ENCODE results near the gene ZNF609. TPM values are rescaled to one million over a fixed set of nuclear protein-coding genes. Genes with fewer than 3 reads are reported as not detected.

The ZNF609 gene
- total and polyA plus RNA-seq, 9 donors, result 12.1 to 20.8 (median 16.9) TPM

DNA sequence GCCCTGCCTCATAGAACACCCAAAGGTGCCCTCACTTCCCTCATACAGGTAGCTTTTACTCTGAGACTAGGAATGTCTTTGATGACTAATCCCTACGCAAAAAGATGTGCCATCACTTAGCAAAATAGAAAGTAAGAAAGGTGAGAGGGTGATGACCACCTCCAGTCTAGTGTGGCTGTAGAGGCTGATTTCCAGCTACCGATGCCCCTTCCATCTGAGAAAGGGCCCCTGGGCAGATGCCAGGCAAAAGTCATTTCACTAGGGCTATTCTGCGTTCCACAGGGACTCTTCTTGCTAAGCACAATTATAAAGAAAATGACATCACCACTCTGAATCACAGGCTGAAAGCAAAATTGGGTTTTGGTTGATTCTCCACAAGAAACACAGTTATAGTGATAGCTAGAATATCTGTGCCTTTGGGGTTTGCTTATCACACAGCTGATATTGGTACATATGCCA lies 237.6 kb downstream of the ZNF609 start:
- H3K4me1 ChIP-seq (ENCODE audit: control insufficient read depth, insufficient read depth, low read length), result peaks cover 66% of the 10 kb centered on the region
- no peak for DNase-seq
- no peaks in the 10 kb centered on the region for H3K9me3 ChIP-seq (replicated peaks; ENCODE audit: control insufficient read depth, low read depth, low read length)
- peak overlapping the region; percentile 53 for H3K27ac ChIP-seq (ENCODE audit: low read length)
- no peaks in the 10 kb centered on the region for H3K27me3 ChIP-seq (ENCODE audit: control insufficient read depth, insufficient read depth, low read length)
- no CpG with 5 or more reads among the region's 3 CpGs for WGBS (ENCODE audit: insufficient coverage)
- peaks cover 19% of the 10 kb centered on the region for H3K36me3 ChIP-seq (ENCODE audit: control insufficient read depth, insufficient read depth, low read length)
- H3K4me3 ChIP-seq (ENCODE audit: low read length), result no peak overlapping the region

DNA sequence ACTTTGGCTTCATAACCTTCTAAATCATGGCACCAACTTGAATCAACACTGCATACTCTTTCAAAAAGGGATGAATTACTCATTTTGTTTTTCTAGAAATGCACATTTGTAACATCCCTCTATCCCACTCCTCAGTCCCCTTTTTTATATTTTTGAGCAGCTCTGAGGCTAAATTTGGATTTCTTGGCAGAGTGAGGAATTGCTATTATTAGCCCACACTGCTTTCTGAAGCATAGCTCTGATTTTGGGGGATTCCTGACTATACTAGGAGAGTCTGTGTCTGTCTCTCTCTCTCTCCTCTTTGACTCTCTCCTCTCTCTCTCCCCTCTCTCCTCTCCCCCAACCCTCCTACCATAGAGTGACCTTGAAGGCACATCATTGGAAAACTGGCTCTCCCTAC lies 238.4 kb downstream of the ZNF609 start:
- peak overlapping the region; percentile 95 for H3K27ac ChIP-seq (ENCODE audit: low read length)
- H3K4me3 ChIP-seq (ENCODE audit: low read length), result no peak overlapping the region
- peaks cover 64% of the 10 kb centered on the region for H3K4me1 ChIP-seq (ENCODE audit: control insufficient read depth, insufficient read depth, low read length)
- peak; percentile 68 for DNase-seq
- peaks cover 16% of the 10 kb centered on the region for H3K36me3 ChIP-seq (ENCODE audit: control insufficient read depth, insufficient read depth, low read length)
- no peaks in the 10 kb centered on the region for H3K9me3 ChIP-seq (replicated peaks; ENCODE audit: control insufficient read depth, low read depth, low read length)
- no peaks in the 10 kb centered on the region for H3K27me3 ChIP-seq (ENCODE audit: control insufficient read depth, insufficient read depth, low read length)

DNA sequence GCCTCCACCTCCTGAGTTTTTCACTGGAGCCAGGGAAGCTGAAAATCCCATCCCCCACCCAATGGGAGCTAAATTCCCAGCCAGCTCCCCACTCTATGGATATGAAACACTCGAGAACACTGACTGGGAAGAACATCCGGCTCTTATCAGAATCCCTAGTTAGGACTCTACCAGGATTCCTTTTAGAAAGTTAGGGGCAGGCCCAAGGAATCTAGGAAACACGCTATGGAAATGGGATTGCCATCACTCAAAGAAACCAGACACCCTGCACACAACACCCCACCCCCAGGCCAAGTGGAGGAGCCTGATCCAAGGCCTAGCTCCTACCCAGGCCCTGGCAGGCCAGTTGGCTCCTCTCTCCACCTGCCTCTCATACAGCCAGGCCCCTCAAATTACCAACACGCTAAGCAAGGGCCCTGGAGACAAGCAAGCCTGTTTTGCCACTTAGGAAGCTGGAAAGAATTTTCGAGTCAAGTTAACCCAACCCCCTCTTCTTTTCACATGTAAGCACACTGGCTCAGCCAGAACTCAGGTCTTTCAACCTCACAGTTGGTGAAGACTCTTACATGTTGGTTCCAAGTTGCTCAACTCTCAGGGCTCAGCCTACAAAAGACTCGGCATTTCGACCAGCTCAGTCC lies 239.5 kb downstream of the ZNF609 start:
- WGBS (ENCODE audit: insufficient coverage), result 26% methylated on average over 2 of the region's 7 CpGs
- Histone ChIP-seq H3K36me3 (ENCODE audit: control insufficient read depth, insufficient read depth, low read length) (peaks cover 12% of the 10 kb centered on the region), H3K4me3 (ENCODE audit: low read length) (peak overlapping the region; percentile 37), H3K4me1 (ENCODE audit: control insufficient read depth, insufficient read depth, low read length) (peaks cover 62% of the 10 kb centered on the region), H3K27me3 (ENCODE audit: control insufficient read depth, insufficient read depth, low read length) (no peaks in the 10 kb centered on the region), H3K9me3 (replicated peaks; ENCODE audit: control insufficient read depth, low read depth, low read length) (no peaks in the 10 kb centered on the region), H3K27ac (ENCODE audit: low read length) (peak overlapping the region; percentile 95)
- peak; percentile 93 for DNase-seq

DNA sequence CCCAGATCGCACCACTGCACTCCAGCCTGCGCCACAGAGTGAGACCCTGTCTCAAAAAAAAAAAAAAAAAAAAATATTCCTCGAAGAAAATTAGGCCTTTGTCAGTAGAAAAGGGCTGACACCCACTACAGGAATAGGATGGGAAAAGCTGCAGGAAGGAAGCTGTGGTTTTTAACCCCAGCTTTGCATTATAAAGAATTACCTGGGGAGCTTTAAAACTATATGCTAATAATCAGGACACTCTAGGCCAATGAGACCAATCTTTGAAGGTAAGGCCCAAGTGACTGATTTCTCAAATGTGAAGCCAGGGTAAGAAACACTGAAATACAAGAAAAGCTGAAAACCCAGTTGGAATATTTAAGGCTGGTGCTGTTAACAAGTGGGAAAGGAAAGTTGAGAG lies 240.7 kb downstream of the ZNF609 start:
- H3K36me3 ChIP-seq (ENCODE audit: control insufficient read depth, insufficient read depth, low read length), result peaks cover 5% of the 10 kb centered on the region
- no peak for DNase-seq
- no peaks in the 10 kb centered on the region for H3K9me3 ChIP-seq (replicated peaks; ENCODE audit: control insufficient read depth, low read depth, low read length)
- WGBS (ENCODE audit: insufficient coverage), result no CpG with 5 or more reads among the region's 3 CpGs
- H3K4me3 ChIP-seq (ENCODE audit: low read length), result peak overlapping the region; percentile 90
- peak overlapping the region; percentile 95 for H3K27ac ChIP-seq (ENCODE audit: low read length)
- no peaks in the 10 kb centered on the region for H3K27me3 ChIP-seq (ENCODE audit: control insufficient read depth, insufficient read depth, low read length)
- H3K4me1 ChIP-seq (ENCODE audit: control insufficient read depth, insufficient read depth, low read length), result peaks cover 53% of the 10 kb centered on the region

DNA sequence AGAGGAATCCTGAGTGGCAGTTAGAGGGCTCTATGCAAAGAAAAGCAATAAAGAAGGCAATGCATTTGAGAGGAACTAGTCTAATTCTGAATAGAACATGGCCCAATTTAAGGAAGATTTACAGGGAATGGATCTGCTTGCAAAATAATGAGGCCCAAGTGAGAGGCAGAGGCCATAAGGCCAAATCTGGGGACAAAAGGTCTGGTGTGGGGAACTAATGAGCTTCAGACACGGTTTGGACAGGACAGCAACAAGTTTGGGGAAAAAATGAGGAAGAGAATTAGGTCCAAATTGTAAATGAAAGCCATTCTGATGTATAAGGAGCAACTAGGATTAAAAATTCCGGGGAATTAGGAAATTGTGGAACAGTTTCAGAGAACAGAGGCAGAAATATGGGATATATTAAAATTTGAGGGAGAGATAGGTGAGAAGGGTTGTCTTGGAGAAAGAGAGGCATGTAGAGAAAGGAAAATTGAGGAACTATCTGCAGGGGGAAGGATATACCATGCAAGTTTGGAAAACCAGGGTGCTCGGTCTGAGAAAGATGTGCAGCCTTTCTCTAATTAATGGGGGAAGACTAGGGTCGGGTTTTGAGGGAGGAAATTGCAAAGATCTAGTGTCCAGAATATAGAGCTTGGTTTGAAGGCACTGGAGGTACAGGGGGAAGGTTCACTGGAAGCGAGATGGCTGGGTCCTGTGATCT lies 241.3 kb downstream of the ZNF609 start:
- peak overlapping the region; percentile 95 for H3K27ac ChIP-seq (ENCODE audit: low read length)
- 14% methylated on average over 5 of the region's 5 CpGs for WGBS (ENCODE audit: insufficient coverage)

DNA sequence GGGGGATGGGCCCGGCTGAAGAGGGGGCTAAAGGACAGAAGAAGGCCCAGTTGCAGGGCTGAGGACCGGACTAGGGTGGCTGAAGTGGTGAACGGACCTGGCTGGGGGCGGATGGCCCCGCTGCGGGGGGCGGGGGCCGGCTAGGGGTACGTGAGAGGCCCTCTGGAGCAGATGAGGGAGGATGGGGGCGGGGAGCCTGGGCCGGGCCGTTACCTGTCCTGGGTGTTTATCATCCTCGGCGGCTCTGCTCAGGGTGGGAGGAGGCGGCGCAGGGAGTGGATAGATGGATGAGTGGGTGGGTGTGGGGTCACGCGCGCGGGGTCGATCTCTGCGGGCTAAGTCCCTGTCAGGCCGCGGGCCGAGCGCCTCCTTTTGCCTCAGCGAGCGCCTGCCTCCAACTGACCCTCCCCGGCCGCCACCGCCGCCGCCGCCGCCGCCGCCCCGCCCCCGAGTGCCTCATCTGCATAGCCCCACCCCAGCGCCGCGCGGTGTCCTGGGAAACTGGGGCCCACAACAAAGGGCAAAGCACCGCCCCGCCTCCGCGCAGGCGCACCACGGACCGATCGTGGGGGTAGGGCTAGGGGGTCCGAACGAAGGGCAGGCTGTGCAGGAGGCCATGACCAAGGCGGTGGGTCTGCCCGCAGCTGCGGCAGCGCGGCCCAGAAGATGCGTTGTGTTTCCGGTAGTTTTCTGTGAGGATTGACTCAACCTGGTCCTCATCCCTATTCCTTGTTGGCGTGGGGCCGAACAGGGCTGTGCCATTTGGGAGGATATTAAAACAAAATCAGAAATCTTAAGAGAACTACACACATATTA lies 242.6 kb downstream of the ZNF609 start:
- H3K27ac ChIP-seq (ENCODE audit: low read length), result peak overlapping the region; percentile 95
- H3K9me3 ChIP-seq (replicated peaks; ENCODE audit: control insufficient read depth, low read depth, low read length), result no peaks in the 10 kb centered on the region
- H3K4me3 ChIP-seq (ENCODE audit: low read length), result peak overlapping the region; percentile 90
- no peaks in the 10 kb centered on the region for H3K27me3 ChIP-seq (ENCODE audit: control insufficient read depth, insufficient read depth, low read length)
- peaks cover 45% of the 10 kb centered on the region for H3K4me1 ChIP-seq (ENCODE audit: control insufficient read depth, insufficient read depth, low read length)
- DNase-seq, result peak; percentile 99
- H3K36me3 ChIP-seq (ENCODE audit: control insufficient read depth, insufficient read depth, low read length), result peaks cover 5% of the 10 kb centered on the region
- WGBS (ENCODE audit: insufficient coverage), result 0% methylated on average over 43 of the region's 62 CpGs

More for the DNA sequence above, 241.3 kb downstream of the ZNF609 start:
- DNase-seq, result no peak
- Histone ChIP-seq H3K36me3 (ENCODE audit: control insufficient read depth, insufficient read depth, low read length) (peaks cover 5% of the 10 kb centered on the region), H3K4me1 (ENCODE audit: control insufficient read depth, insufficient read depth, low read length) (peaks cover 50% of the 10 kb centered on the region), H3K4me3 (ENCODE audit: low read length) (peak overlapping the region; percentile 90), H3K27me3 (ENCODE audit: control insufficient read depth, insufficient read depth, low read length) (no peaks in the 10 kb centered on the region), H3K9me3 (replicated peaks; ENCODE audit: control insufficient read depth, low read depth, low read length) (no peaks in the 10 kb centered on the region)

DNA sequence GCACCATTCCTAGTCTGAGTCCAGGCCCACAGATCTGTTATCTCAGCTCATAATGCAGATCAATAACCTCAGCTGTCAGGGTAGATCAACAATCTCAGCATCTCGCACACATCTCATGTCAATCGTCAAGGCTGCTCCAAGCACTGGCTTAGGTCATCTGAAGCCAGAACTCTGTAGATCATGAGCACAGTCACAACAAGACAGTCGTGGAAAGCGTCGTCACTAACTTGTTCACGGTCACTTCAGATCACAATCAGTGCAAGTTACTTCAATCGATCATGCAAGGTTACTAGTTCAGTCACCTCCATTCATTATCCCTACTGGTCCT lies 243.2 kb downstream of the ZNF609 start:
- no peaks in the 10 kb centered on the region for H3K27me3 ChIP-seq (ENCODE audit: control insufficient read depth, insufficient read depth, low read length)
- DNase-seq, result no peak
- H3K36me3 ChIP-seq (ENCODE audit: control insufficient read depth, insufficient read depth, low read length), result peaks cover 5% of the 10 kb centered on the region
- 49% methylated on average over 7 of the region's 7 CpGs for WGBS (ENCODE audit: insufficient coverage)
- H3K4me3 ChIP-seq (ENCODE audit: low read length), result peak overlapping the region; percentile 73
- H3K27ac ChIP-seq (ENCODE audit: low read length), result peak overlapping the region; percentile 90
- H3K9me3 ChIP-seq (replicated peaks; ENCODE audit: control insufficient read depth, low read depth, low read length), result no peaks in the 10 kb centered on the region
- peaks cover 42% of the 10 kb centered on the region for H3K4me1 ChIP-seq (ENCODE audit: control insufficient read depth, insufficient read depth, low read length)

DNA sequence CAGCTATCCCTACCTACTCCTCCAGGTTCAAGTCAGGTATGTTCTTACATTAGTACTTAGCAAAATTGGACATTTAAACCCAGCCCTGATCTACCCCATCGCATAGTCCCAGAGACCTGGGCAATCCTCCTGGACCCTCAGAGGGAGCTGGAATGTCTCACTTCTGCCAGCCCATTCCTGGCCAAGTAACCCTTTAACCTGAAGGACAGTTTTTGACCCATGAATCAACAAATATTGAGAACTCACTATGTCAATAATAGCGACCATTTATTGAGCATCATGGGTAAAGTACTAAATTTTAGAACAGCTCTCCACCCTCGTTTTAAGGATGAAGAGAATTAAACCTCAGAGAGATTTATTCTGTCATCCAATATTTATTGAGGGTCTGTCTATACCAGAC lies 244.6 kb downstream of the ZNF609 start:
- Histone ChIP-seq H3K36me3 (ENCODE audit: control insufficient read depth, insufficient read depth, low read length) (peaks cover 5% of the 10 kb centered on the region), H3K9me3 (replicated peaks; ENCODE audit: control insufficient read depth, low read depth, low read length) (no peaks in the 10 kb centered on the region), H3K4me1 (ENCODE audit: control insufficient read depth, insufficient read depth, low read length) (peaks cover 30% of the 10 kb centered on the region), H3K4me3 (ENCODE audit: low read length) (no peak overlapping the region), H3K27me3 (ENCODE audit: control insufficient read depth, insufficient read depth, low read length) (no peaks in the 10 kb centered on the region), H3K27ac (ENCODE audit: low read length) (no peak overlapping the region)
- WGBS (ENCODE audit: insufficient coverage), result 63% methylated on average over 1 of the region's 3 CpGs
- DNase-seq, result no peak

DNA sequence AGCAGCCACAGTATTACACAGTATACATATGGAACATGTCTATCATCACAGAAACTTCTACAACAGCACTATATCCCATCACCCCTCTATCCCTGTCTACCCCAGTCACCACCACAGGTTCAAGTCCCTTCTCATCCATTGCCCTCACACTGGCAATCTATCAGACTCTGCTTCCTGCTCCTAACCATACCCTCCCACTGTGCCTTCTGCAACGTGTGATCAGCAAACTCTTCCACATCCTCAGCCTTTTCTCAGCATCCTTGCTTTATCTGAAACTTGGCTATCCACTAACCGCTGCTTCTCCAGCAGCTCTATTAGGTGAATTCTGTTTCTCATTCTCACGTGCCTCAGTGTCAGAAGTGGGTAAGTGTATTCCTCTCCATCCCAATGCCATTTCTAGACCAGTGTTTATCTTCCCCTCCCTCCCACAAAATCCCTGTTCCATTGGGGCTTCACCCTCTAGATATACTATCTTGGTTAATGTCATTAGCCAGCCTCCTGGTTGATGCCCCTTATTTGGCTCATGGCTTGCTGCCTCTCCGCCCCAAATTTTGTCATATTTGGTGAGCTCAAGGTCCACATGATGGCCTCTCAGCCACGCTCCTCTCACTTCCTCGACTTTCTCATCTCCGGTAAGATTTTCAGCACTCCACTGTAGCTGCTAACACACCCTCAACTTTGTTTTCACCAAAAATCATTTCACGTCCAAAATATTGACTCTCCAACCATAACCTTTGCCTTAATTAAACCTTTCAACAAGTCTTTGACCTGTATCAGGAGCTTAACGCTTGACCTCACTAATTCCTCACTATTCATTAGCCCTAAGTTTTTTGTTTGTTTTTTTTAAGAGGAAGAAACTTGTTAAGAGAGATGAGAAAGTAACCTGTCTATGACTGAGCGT lies 245.9 kb downstream of the ZNF609 start:
- Histone ChIP-seq H3K27ac (ENCODE audit: low read length) (no peak overlapping the region), H3K27me3 (ENCODE audit: control insufficient read depth, insufficient read depth, low read length) (no peaks in the 10 kb centered on the region), H3K9me3 (replicated peaks; ENCODE audit: control insufficient read depth, low read depth, low read length) (no peaks in the 10 kb centered on the region), H3K4me1 (ENCODE audit: control insufficient read depth, insufficient read depth, low read length) (peaks cover 17% of the 10 kb centered on the region), H3K4me3 (ENCODE audit: low read length) (no peak overlapping the region), H3K36me3 (ENCODE audit: control insufficient read depth, insufficient read depth, low read length) (no peaks in the 10 kb centered on the region)
- WGBS (ENCODE audit: insufficient coverage), result 82% methylated on average over 7 of the region's 10 CpGs
- DNase-seq, result no peak
